Hepatocyte (in vitro differentiated cells): ENCODE results near the gene MYOF. TPM values are rescaled to one million over a fixed set of nuclear protein-coding genes. Genes with fewer than 3 reads are reported as not detected.
"Not testable (repeated sequence)": the region's sequence is repeated elsewhere in the genome, so short reads cannot be mapped to it uniquely, and the experiment has no call there.

Experiments
- DNase-seq: peaks from one replicate; pipeline ENCODE4 v3.0.0-alpha.2; 2016; ENCODE audit warnings: low spot score
- H2AFZ ChIP-seq: fragments of 200-600 bp; sonication (generic); 2 replicates; pipeline ENCODE4 v1.6.0; 2016; ENCODE audit warnings: antibody characterized with exemption, mild to moderate bottlenecking
- H3K27ac ChIP-seq: fragments of 200-600 bp; sonication (generic); 2 replicates; pipeline ENCODE4 v1.5.1; 2016; ENCODE audit warnings: mild to moderate bottlenecking
- H3K27me3 ChIP-seq: fragments of 200-600 bp; sonication (generic); 2 replicates; pipeline ENCODE4 v1.6.1; 2016
- H3K36me3 ChIP-seq: fragments of 200-600 bp; sonication (generic); replicated peaks from 2 replicates; pipeline ENCODE4 v1.5.1; 2016; ENCODE audit warnings: low read depth; ENCODE audit not compliant: insufficient read depth
- H3K4me1 ChIP-seq: fragments of 200-600 bp; sonication (generic); 2 replicates; pipeline ENCODE4 v1.5.1; 2016; ENCODE audit warnings: mild to moderate bottlenecking, moderate library complexity; ENCODE audit not compliant: insufficient read depth
- H3K4me2 ChIP-seq: fragments of 200-600 bp; sonication (generic); 2 replicates; pipeline ENCODE4 v1.6.0; 2016
- H3K4me3 ChIP-seq: fragments of 200-600 bp; sonication (generic); 2 replicates; pipeline ENCODE4 v1.5.1; 2016; ENCODE audit warnings: mild to moderate bottlenecking
- H3K79me2 ChIP-seq: fragments of 200-600 bp; sonication (generic); 2 replicates; pipeline ENCODE4 v1.6.0; 2017; ENCODE audit warnings: mild to moderate bottlenecking
- H3K9me2 ChIP-seq: fragments of 200-600 bp; sonication (generic); replicated peaks from 2 replicates; pipeline ENCODE4 v1.6.0; 2017; ENCODE audit warnings: mild to moderate bottlenecking; ENCODE audit not compliant: insufficient read depth
- H3K9me3 ChIP-seq: fragments of 200-600 bp; sonication (generic); 2 replicates; pipeline ENCODE4 v1.5.1; 2016; ENCODE audit warnings: low read depth, mild to moderate bottlenecking
- H4K20me1 ChIP-seq: fragments of 200-600 bp; sonication (generic); 2 replicates; pipeline ENCODE4 v1.6.0; 2016; ENCODE audit warnings: mild to moderate bottlenecking; ENCODE audit not compliant: insufficient read depth, poor library complexity, severe bottlenecking
- EZH2 ChIP-seq: fragments of 200-600 bp; sonication (generic); IDR thresholded peaks from 2 replicates; pipeline ENCODE4 v1.6.1; 2016; ENCODE audit warnings: antibody characterized with exemption, mild to moderate bottlenecking, borderline replicate concordance
- EZH2phosphoT487 ChIP-seq: fragments of 200-600 bp; sonication (generic); IDR thresholded peaks from one replicate; pipeline ENCODE4 v1.6.1; 2018; ENCODE audit warnings: antibody characterized with exemption, mild to moderate bottlenecking, low read depth, moderate library complexity; ENCODE audit not compliant: unreplicated experiment, severe bottlenecking
- WGBS: methylation state at CpG from one replicate; pipeline ENCODE4 v1.1.6; 2016; ENCODE audit warnings: low lambda C conversion rate; ENCODE audit errors: missing lambda C conversion rate; 5-methylcytosine and 5-hydroxymethylcytosine counted together
- polyA plus RNA-seq: library from polyadenylated mRNA; unstranded; fragments of >200 nt; fragmentation: Nextera tagmentation; extraction: Ambion mirVana; gene quantifications from 2 replicates; pipeline ENCODE4 v1.2.1, GENCODE V29; 2016
- total RNA-seq: library from RNA; depleted of rRNA; stranded (reverse); fragments of >200 nt; gene quantifications from 2 replicates; pipeline ENCODE4 v1.2.3, GENCODE V29; 2014
- TF ChIP-seq, protein P1 (sequence below): fragments of 200-600 bp; sonication (generic); IDR thresholded peaks from 2 replicates; pipeline ENCODE4 v1.5.1; 2016; ENCODE audit warnings: antibody characterized with exemption, mild to moderate bottlenecking; ENCODE audit not compliant: poor library complexity

MYOF gene
- total and polyA plus RNA-seq, 2 experiments from 2014 or later, result 16.6 to 47.9 TPM

DNA sequence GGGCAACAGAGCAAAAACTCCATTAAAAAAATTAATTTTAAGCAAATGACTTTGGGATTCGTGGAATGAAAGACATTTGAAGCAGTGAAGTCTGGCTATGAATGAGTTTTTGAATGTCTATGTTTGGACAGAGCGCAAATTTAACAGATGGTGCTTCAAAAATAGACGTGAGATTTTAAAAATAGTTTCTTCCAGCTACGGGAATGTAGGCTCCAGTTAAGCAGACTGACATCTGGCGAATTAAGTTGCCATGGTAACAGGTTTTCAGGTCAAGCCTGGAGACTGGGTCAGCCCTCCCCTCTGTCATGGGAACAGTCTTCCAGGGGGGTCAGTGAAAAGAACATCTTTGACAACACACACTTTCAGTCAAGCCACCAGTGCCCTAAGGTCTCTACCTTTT is 62.0 kb downstream of the MYOF start:
- Histone ChIP-seq H3K27me3 (no peaks in the 10 kb centered on the region), H3K4me2 (no peak overlapping the region), H2AFZ (no peak overlapping the region), H3K9me2 (no peaks in the 10 kb centered on the region), H3K27ac (no peak overlapping the region), H3K36me3 (no peaks in the 10 kb centered on the region), H3K9me3 (no peaks in the 10 kb centered on the region), H3K4me1 (peaks cover 8% of the 10 kb centered on the region), H4K20me1 (no peaks in the 10 kb centered on the region), H3K79me2 (no peaks in the 10 kb centered on the region), H3K4me3 (no peak overlapping the region)
- 58% methylated on average over 5 of the region's 5 CpGs for WGBS
- DNase-seq, result no peak
- TF ChIP-seq EZH2phosphoT487 (no peak), EZH2 (no peak)
- TF ChIP-seq, protein P1, sequence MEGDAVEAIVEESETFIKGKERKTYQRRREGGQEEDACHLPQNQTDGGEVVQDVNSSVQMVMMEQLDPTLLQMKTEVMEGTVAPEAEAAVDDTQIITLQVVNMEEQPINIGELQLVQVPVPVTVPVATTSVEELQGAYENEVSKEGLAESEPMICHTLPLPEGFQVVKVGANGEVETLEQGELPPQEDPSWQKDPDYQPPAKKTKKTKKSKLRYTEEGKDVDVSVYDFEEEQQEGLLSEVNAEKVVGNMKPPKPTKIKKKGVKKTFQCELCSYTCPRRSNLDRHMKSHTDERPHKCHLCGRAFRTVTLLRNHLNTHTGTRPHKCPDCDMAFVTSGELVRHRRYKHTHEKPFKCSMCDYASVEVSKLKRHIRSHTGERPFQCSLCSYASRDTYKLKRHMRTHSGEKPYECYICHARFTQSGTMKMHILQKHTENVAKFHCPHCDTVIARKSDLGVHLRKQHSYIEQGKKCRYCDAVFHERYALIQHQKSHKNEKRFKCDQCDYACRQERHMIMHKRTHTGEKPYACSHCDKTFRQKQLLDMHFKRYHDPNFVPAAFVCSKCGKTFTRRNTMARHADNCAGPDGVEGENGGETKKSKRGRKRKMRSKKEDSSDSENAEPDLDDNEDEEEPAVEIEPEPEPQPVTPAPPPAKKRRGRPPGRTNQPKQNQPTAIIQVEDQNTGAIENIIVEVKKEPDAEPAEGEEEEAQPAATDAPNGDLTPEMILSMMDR, result no peak

DNA sequence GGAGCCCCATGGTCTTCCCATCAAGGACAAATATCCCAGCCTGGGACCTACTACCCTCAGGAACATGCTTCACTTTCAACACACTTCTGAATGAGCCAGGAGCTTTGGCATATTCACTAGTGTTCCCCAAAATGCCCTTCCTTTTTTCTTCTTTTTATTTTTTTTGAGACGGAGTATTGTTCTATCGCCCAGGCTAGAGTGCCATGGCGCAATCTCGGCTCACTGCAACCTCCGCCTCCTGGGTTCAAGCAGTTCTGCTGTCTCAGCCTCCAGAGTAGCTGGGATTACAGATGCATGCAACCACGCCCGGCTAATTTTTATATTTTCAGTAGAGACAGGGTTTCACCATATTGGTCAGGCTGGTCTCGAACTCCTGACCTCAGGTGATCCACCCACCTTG is 63.1 kb downstream of the MYOF start:
- not testable (repeated sequence) for H3K4me1 ChIP-seq, H3K4me2 ChIP-seq, H3K9me2 ChIP-seq, H3K79me2 ChIP-seq, DNase-seq, H3K36me3 ChIP-seq, H4K20me1 ChIP-seq, H3K9me3 ChIP-seq, H3K27me3 ChIP-seq, H3K4me3 ChIP-seq, H3K27ac ChIP-seq, H2AFZ ChIP-seq
- WGBS, result 98% methylated on average over 8 of the region's 8 CpGs

DNA sequence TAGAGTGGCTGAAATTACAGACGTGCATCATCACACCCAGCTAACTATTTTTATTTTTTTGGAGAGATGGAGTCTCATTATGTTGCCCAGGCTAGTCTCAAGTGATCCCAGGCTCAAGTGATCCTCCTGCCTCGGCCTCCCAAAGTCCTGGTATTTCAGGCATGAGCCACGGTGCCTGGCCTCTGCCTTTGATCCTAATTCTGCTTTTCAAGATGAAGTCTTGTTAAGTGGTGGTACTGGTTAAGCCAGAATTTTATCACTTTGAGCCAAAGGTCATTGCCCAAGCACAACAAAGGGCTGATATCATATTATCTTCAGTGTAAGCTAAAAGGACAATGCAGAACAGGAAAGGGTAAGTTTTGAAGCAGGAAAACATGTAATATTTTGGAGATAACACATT is 64.2 kb downstream of the MYOF start:
- Histone ChIP-seq H3K4me2 (no peak overlapping the region), H3K27me3 (no peaks in the 10 kb centered on the region), H3K4me3 (no peak overlapping the region), H2AFZ (no peak overlapping the region), H3K36me3 (no peaks in the 10 kb centered on the region), H3K79me2 (no peaks in the 10 kb centered on the region), H4K20me1 (no peaks in the 10 kb centered on the region), H3K27ac (no peak overlapping the region), H3K9me3 (no peaks in the 10 kb centered on the region), H3K9me2 (no peaks in the 10 kb centered on the region), H3K4me1 (peaks cover 8% of the 10 kb centered on the region)
- no peak for DNase-seq
- TF ChIP-seq EZH2phosphoT487 (no peak), EZH2 (no peak)
- TF ChIP-seq, protein P1, result no peak
- 39% methylated on average over 3 of the region's 3 CpGs for WGBS

DNA sequence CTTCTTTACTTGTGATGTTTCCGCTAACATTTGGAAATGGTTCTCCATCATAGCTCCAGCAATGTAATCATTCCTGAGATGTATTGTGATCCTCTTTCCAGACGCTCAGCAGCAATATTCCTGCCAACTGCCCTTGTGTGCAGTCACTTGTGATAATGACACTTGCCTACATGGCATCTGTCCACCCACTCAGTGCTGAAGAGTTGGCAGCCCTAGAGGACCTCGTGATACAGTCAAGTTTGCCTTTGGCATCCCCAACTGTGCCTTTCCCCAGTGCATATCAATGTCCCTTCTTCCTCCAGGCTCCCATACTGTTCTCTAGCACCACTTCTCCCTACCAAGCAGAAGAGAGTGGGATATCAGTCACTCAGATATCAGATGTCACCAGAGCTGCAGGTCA is 64.9 kb downstream of the MYOF start:
- TF ChIP-seq EZH2phosphoT487 (no peak), EZH2 (no peak)
- TF ChIP-seq, protein P1, result no peak
- Histone ChIP-seq H3K4me2 (no peak overlapping the region), H3K27me3 (no peaks in the 10 kb centered on the region), H3K9me2 (no peaks in the 10 kb centered on the region), H3K4me3 (no peak overlapping the region), H2AFZ (no peak overlapping the region), H4K20me1 (no peaks in the 10 kb centered on the region), H3K9me3 (no peaks in the 10 kb centered on the region), H3K36me3 (no peaks in the 10 kb centered on the region), H3K79me2 (no peaks in the 10 kb centered on the region), H3K4me1 (peaks cover 8% of the 10 kb centered on the region), H3K27ac (no peak overlapping the region)
- 94% methylated on average over 3 of the region's 3 CpGs for WGBS
- DNase-seq, result no peak
